NCI-H774 (cell line): ENCODE results near the gene TBCD.

Experiments
- DNase-seq: peaks from one replicate; lab custom pipeline; 2025; lab: John Stamatoyannopoulos, UW

Gene TBCD

GRCh38 chr17:82871776-82872561 lies 120.1 kb downstream of the TBCD start:
- no peak for DNase-seq

DNA sequence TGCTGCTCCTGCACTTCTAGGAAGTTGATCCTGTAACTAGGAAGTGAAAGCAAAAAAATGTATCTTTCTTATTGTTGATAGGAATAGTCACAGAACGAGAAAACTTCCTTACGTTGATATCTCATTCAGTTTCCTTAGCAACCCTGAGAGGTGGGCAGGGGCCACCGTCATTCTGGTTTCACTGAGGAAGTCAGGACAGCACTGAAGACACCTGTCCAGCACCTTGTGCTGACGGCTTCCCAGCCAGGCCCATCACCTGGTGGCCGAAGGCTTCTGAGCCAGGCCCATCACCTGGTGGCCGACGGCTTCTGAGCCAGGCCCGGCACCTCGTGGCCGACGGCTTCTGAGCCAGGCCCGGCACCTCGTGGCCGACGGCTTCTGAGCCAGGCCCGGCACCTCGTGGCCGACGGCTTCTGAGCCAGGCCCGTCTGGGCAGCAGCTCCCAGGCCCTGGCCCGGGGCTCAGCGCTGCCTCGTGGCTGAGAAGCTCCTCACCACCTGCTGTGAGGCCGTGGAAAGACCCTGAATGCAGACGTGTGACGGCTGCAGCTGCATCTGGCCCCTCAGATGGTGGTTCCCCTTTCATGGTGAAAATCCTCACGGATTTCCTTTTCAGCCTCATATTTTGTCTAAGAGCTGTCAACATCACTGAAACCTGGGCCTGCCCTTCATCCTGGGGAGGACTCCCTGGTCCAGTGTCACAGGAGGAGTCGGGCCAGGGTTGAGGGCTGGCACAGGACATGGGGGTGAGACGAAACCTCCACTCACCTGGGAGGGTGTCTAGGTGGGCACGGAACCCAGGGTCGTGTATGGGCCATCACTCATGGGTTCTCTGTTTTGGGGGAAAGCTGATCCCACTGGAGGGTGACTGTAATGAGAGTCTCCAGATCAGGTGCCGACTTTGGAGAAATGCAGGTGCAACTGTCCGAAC lies 121.0 kb downstream of the TBCD start:
- no peak for DNase-seq

GRCh38 chr17:82873521-82873920 lies 121.7 kb downstream of the TBCD start:
- no peak for DNase-seq

- no peak for DNase-seq
These were observed 122.4 kb downstream of the TBCD start for GRCh38 chr17:82874011-82874835.

DNA sequence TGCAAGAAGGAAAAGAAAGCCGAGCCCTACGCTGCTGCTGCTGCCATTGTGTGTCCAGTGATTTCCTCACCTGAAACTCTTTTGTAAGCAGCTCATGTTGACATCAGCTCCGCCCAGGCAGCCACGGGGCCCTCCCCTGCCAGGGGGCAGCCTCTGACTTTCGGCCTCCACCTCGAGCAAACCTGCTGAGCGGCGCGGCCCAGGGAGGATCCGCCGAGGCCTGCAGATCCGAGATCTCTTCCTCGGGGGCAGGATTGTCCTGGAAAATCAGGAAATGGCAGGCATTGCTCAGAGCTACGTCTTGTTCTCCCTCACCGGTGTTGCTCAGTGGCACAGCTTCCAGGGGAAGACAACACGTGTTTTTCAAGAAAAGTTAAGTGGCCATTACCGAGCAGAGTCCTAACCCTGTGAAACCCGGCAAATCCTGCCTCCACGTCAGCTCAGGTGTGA lies 123.6 kb downstream of the TBCD start:
- no peak for DNase-seq

DNA sequence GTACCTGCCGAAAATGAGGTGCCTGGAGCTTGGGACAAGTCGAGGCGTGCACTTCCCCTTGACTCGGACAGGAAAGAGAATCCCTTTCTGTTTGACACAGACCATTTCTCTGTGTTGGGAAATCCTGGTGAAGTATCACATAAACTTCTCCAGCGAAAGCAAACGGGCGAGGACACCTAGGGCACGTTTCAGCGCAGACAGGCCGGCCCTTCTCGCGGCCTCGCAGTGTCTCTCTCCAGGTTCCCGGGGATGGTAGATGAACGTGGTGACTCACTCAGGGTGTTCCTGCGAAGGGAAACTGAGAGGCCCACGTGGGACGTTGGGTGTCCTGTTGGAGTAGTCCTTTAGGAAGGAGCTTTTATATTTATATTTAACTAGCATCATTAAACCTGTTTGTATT lies 124.3 kb downstream of the TBCD start:
- DNase-seq: no peak

- DNase-seq: no peak
These were observed 124.9 kb downstream of the TBCD start for GRCh38 chr17:82876602-82877379.

DNA sequence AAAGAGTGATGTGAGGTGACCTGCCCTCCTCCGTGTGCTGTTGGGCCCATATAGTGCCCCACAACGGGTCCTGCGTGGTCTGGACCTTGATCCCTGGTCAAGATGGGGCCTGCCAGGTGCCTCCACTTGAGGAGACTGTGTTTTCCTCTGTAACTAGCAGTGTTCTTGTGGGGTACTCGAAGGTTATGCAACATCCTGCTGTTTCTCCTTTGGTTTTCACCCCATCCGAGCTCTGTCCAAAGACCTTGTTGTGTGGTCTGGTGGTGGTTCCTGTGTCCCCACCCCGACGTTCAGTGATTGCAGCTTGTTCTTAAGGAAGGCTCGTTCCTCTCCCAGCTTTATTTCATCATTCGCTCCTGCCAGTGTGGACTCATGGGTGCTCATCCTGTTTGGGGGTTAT lies 126.7 kb downstream of the TBCD start:
- DNase-seq: no peak

DNA sequence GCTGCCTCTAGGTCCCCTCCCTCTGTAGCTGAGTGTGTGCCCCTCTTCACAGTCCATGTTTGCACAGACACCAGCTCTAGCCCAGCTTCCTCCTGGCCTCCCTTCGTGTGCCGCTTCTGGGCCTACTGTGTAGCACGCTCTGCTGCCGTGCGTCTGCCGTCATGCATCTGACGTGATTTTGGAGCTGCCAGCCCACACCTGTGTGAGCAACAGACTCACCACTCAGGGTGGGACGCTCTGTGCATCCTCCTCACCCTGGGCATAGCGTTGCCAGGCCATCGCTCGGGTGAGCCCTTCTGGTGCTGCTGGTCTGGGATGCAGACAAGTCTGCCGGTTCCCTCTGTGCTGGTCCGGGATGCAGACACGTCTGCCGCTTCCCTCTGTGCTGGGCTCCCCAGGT lies 127.4 kb downstream of the TBCD start:
- no peak for DNase-seq

GRCh38 chr17:82880620-82881323 lies 128.9 kb downstream of the TBCD start:
- no peak for DNase-seq

DNA sequence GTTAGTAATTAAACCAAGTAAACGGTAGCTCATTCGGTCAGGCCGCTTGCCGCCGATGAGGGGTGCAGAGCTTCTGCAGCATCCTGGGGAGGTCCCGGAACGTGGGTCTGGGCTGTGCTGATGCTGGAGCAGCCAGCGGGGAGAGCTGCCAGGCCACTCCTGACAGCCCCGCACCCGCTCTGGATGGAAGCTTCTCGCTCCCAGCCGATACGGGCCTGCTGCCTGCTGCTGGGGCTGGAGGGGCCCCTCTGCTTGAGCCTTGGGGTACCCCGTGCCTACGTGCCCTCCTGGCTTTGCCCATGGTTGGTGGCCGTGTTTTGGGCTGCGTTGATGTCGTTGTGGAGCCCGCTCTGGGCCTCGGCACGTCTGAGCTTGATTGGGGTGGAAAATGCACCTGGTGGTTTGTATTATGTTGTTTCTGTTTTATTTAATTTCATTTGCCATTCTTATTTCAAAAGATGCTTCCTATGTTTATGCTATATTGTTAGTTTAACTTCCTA lies 129.5 kb downstream of the TBCD start:
- DNase-seq: no peak

GRCh38 chr17:82881900-82882714 lies 130.2 kb downstream of the TBCD start:
- DNase-seq: no peak

DNA sequence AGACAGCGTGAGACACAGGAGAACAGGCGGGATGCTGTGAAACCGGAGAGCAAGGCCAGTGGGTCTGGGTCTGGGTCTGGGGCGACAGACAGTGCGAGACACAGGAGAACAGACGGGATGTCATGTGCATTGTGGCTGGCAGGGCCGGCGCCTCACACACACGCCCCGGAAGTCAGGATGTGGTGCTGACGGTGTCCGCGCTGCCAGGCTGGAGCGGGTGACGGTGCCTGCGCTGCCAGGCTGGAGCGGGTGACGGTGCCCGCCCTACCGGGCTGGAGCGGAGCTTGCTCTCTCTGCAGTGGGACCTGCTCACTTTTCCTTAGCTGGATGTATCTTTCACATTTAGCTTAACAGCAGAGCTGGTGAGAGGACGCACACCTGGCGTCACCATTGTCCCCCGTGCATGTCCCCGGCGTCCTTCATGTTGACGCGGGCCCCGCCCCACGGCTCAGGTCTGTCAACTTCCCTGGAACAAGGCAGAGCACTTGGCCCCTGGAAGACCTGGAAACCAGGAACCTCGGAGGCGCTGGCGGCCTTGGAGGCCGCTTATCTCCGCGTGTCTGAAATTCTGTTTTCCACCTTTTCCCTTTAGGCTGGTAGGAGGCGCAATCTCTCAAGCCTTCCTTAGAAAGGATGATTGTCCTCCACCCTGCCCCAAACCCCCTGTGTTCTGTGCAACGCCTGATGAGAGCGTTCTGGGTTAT lies 131.0 kb downstream of the TBCD start:
- DNase-seq: no peak

DNA sequence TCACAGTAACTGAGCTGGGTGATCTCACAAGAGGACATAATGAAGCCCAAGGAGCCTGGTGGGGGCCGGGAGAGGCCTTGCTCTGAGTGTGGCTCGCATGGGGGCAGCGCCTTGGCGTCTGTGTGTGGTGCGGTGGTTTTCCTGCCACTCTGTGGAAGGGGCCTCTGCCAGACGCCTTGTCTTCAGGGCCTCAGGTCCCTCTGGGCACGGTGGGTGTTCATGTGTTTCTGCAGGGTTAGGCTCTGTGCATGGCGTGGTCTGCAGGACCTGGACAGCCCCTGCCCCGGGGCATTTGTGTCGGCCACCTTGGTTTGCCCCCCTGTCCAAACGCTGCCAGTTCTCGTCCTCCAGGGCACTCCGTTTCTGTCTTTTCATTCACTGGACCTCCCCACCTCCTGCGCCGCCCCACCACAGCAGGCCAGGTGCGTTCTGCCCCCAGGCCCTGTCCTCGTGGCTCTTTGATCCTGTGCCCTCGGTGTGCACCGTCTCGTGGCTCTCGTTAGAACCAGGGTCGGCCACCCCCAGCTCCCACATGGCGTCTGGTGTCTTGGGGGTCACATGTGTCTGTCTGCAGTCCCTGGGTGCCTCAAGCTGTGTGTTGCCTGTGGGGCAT lies 131.7 kb downstream of the TBCD start:
- no peak for DNase-seq

GRCh38 chr17:82884341-82884969 lies 132.6 kb downstream of the TBCD start:
- DNase-seq: no peak

- DNase-seq: no peak
These were observed 133.1 kb downstream of the TBCD start for GRCh38 chr17:82884970-82885353.

- DNase-seq: no peak
These were observed 135.6 kb downstream of the TBCD start for GRCh38 chr17:82887255-82888164.
